HepG2 (cell line): Measurements from ENCODE around the gene PRDX3. TPM values are rescaled to one million over a fixed set of nuclear protein-coding genes. Genes with fewer than 3 reads are reported as not detected.

Experiments
- ATAC-seq: fragments of 200-7000 bp; cut with Tn5 transposase; 3 replicates; pipeline ENCODE4 v1.9.1; 2020; ENCODE audit warnings: mild to moderate bottlenecking, moderate library complexity
- Bru-seq: library from RNA; stranded (reverse); fragments of 400-500 nt; gene quantifications from one replicate; lab custom pipeline; 2021; lab: Mats Ljungman, UMichigan
- BruChase-seq, 2 experiments: library from RNA; stranded (reverse); fragments of 400-500 nt; gene quantifications; one replicate each; lab custom pipeline; 2021; lab: Mats Ljungman, UMichigan
- BruUV-seq: library from RNA; stranded (reverse); fragments of 400-500 nt; replicated peaks from 2 replicates; lab custom pipeline; 2021; lab: Mats Ljungman, UMichigan
- CTCF ChIA-PET: fragments of 300-600 bp; formaldehyde crosslinking; extraction: SDS; loops from one replicate; lab custom pipeline; 2021; ENCODE audit warnings: low total read pairs, inconsistent platforms, low intra/inter-chr PET ratio; lab: Yijun Ruan, JAX
- POLR2A ChIA-PET: fragments of 350-600 bp; sonication (Branson Sonifier 250); formaldehyde crosslinking; loops from one replicate; lab custom pipeline; 2020; ENCODE audit warnings: antibody characterized with exemption, inconsistent platforms; lab: Yijun Ruan, JAX
- DNase-seq: peaks from one replicate; pipeline ENCODE4 v3.0.0-alpha.2; 2015; ENCODE audit warnings: low spot score
- FAIRE-seq: peaks from 3 replicates; lab custom pipeline; 2011; peaks lifted over from hg19 to GRCh38; lab: Jason Lieb, UNC
- H2AFZ ChIP-seq: one replicate; pipeline ENCODE4 v1.6.1; 2011; ENCODE audit warnings: low read length, inconsistent platforms
- H3K27ac ChIP-seq: fragments of 300-600 bp; 3 replicates; pipeline ENCODE4 v1.8.0; 2011; ENCODE audit warnings: mixed run types, mild to moderate bottlenecking, mixed read lengths, low read length, inconsistent platforms; ENCODE audit not compliant: insufficient read depth; ENCODE audit errors: extremely low read length
- H3K27me3 ChIP-seq, 2 experiments: fragments of 200-600 bp in 1 of 2; 2 replicates in 1 of 2; 3 replicates in 1 of 2; pipeline versions ENCODE4 v1.6.0 to v1.8.0; 2011; ENCODE audit warnings: low read length in 2 of 2, mild to moderate bottlenecking in 2 of 2, moderate library complexity in 2 of 2, inconsistent platforms in 1 of 2; ENCODE audit not compliant: insufficient read depth in 2 of 2, control insufficient read depth in 1 of 2
- H3K36me3 ChIP-seq, 2 experiments: fragments of 200-600 bp in 1 of 2; replicated peaks in 1 of 2; 2 replicates in 1 of 2; 3 replicates in 1 of 2; pipeline versions ENCODE4 v1.5.1 to v1.8.0; 2011; ENCODE audit warnings: low read length in 2 of 2, inconsistent platforms in 1 of 2; ENCODE audit not compliant: insufficient read depth in 2 of 2, control insufficient read depth in 1 of 2
- H3K4me1 ChIP-seq: 2 replicates; pipeline ENCODE4 v1.5.1; 2012; ENCODE audit warnings: low read length, inconsistent platforms; ENCODE audit not compliant: insufficient read depth
- H3K4me2 ChIP-seq: 2 replicates; pipeline ENCODE4 v1.6.0; 2011; ENCODE audit warnings: low read depth, low read length, inconsistent platforms
- H3K4me3 ChIP-seq, 3 experiments: fragments of 200-600 bp in 1 of 3; sonication (generic), shearing (Covaris generic) in 1 of 3; replicated peaks in 1 of 3; 2 replicates each; pipeline ENCODE4 v1.5.1; 2011 to 2016; ENCODE audit warnings: low read length in 3 of 3, inconsistent platforms in 2 of 3, low read depth in 2 of 3, mild to moderate bottlenecking in 2 of 3, control low read depth in 1 of 3, mixed read lengths in 1 of 3; ENCODE audit not compliant: insufficient read depth in 1 of 3
- H3K79me2 ChIP-seq: one replicate; pipeline ENCODE4 v1.6.1; 2011; ENCODE audit warnings: low read length, inconsistent platforms; ENCODE audit not compliant: insufficient read depth
- H3K9ac ChIP-seq: 2 replicates; pipeline ENCODE4 v1.6.0; 2011; ENCODE audit warnings: mild to moderate bottlenecking, low read depth, low read length, inconsistent platforms; ENCODE audit not compliant: insufficient read depth
- H3K9me3 ChIP-seq: 2 replicates; pipeline ENCODE4 v1.5.1; 2012; ENCODE audit warnings: mild to moderate bottlenecking, low read length
- H4K20me1 ChIP-seq: 2 replicates; pipeline ENCODE4 v1.6.0; 2011; ENCODE audit warnings: inconsistent platforms, mild to moderate bottlenecking, low read length, moderate library complexity; ENCODE audit not compliant: insufficient read depth
- ELF4 ChIP-seq: sonication (generic); formaldehyde crosslinking; IDR thresholded peaks from 2 replicates; pipeline ENCODE4 v1.5.0; 2020; ENCODE audit warnings: missing genetic modification reagents, mild to moderate bottlenecking, moderate library complexity, borderline replicate concordance
- FOXC1 ChIP-seq: sonication (generic); formaldehyde crosslinking; IDR thresholded peaks from 2 replicates; pipeline ENCODE4 v1.8.0; 2022; ENCODE audit warnings: mild to moderate bottlenecking, missing genetic modification reagents, borderline replicate concordance
- KLF11 ChIP-seq: IDR thresholded peaks from 2 replicates; pipeline ENCODE4 v1.6.1; 2016; ENCODE audit warnings: missing compliant biosample characterization
- NFE2L1 ChIP-seq: sonication (generic); formaldehyde crosslinking; IDR thresholded peaks from 2 replicates; pipeline ENCODE4 v1.4.0; 2020; ENCODE audit warnings: missing genetic modification reagents, mild to moderate bottlenecking, borderline replicate concordance
- PHF8 ChIP-seq: sonication (generic); formaldehyde crosslinking; IDR thresholded peaks from 2 replicates; pipeline ENCODE4 v1.5.0; 2020; ENCODE audit warnings: missing genetic modification reagents
- SAFB2 ChIP-seq: sonication (generic); formaldehyde crosslinking; IDR thresholded peaks from 2 replicates; pipeline ENCODE4 v1.5.1; 2020; ENCODE audit warnings: missing genetic modification reagents, low read depth, mild to moderate bottlenecking, borderline replicate concordance
- ZFP41 ChIP-seq: sonication (generic); formaldehyde crosslinking; IDR thresholded peaks from 2 replicates; pipeline ENCODE4 v1.4.0; 2020; ENCODE audit warnings: mild to moderate bottlenecking, missing genetic modification reagents, borderline replicate concordance
- ZNF12 ChIP-seq: sonication (generic); formaldehyde crosslinking; IDR thresholded peaks from 2 replicates; pipeline ENCODE4 v1.5.0; 2020; ENCODE audit warnings: missing genetic modification reagents
- ZNF263 ChIP-seq: sonication (generic); formaldehyde crosslinking; IDR thresholded peaks from 2 replicates; pipeline ENCODE4 v1.4.0; 2020; ENCODE audit warnings: missing genetic modification reagents
- ZNF276 ChIP-seq: sonication (generic); formaldehyde crosslinking; IDR thresholded peaks from 2 replicates; pipeline ENCODE4 v1.4.0; 2020; ENCODE audit warnings: mild to moderate bottlenecking, low read depth, missing genetic modification reagents
- ZNF317 ChIP-seq: sonication (generic); formaldehyde crosslinking; IDR thresholded peaks from 2 replicates; pipeline ENCODE4 v1.5.0; 2020; ENCODE audit warnings: mild to moderate bottlenecking, missing genetic modification reagents
- ZNF331 ChIP-seq: sonication (generic); formaldehyde crosslinking; IDR thresholded peaks from 2 replicates; pipeline ENCODE4 v1.4.0; 2020; ENCODE audit warnings: missing genetic modification reagents
- ZNF510 ChIP-seq: sonication (generic); formaldehyde crosslinking; IDR thresholded peaks from 2 replicates; pipeline ENCODE4 v1.4.0; 2020; ENCODE audit warnings: low read depth, mild to moderate bottlenecking, missing genetic modification reagents
- ZNF776 ChIP-seq: sonication (generic); formaldehyde crosslinking; IDR thresholded peaks from 2 replicates; pipeline ENCODE4 v1.4.0; 2020; ENCODE audit warnings: mild to moderate bottlenecking, missing genetic modification reagents
- ZNF782 ChIP-seq: sonication (generic); formaldehyde crosslinking; IDR thresholded peaks from 2 replicates; pipeline ENCODE4 v1.4.0; 2020; ENCODE audit warnings: missing genetic modification reagents, mild to moderate bottlenecking, borderline replicate concordance
- WGBS: methylation state at CpG from one replicate; pipeline ENCODE4 v1.1.6; 2017; ENCODE audit warnings: low lambda C conversion rate; 5-methylcytosine and 5-hydroxymethylcytosine counted together
- in situ Hi-C: cut with HindIII; loops from 2 replicates; pipeline ENCODE4 v1.10.0; 2017; ENCODE audit warnings: low pct_unique_long_range_greater_than_20kb; ENCODE audit not compliant: extremely low pct_ligation_motif_present
- intact Hi-C: fragments of 100-400 bp; cut with micrococcal nuclease; formaldehyde crosslinking; loops from one replicate; pipeline ENCODE4 v1.10.0; 2022; ENCODE audit not compliant: unreplicated experiment
- long read RNA-seq, 2 experiments: library from RNA in 1 of 2; library from polyadenylated mRNA in 1 of 2; stranded (forward) in 1 of 2; unstranded in 1 of 2; transcript quantifications; one replicate each; pipeline ENCODE4 v2.0.0, GENCODE V29; 2019 to 2022
- polyA minus RNA-seq, 3 experiments: library from RNA; depleted of rRNA, polyadenylated mRNA; stranded (reverse); fragments of >200 nt; gene quantifications; 2 replicates each; pipeline ENCODE4 v1.2.3, GENCODE V29; 2011; ENCODE audit warnings: low replicate concordance in 1 of 3
- polyA plus RNA-seq, 8 experiments: library from polyadenylated mRNA; depleted of rRNA in 3 of 8; stranded (reverse) in 7 of 8; unstranded in 1 of 8; fragments of >200 nt; fragmentation: Illumina TruSeq in 4 of 8; extraction: Trizol in 4 of 8; gene quantifications; 2 replicates each; pipeline versions ENCODE4 v1.2.1 to v1.2.3, GENCODE V29; 2011 to 2016; ENCODE audit warnings: low read depth in 4 of 8, missing spikeins in 1 of 8, mixed read lengths in 1 of 8; ENCODE audit not compliant: insufficient read depth in 1 of 8
- total RNA-seq, 5 experiments: library from RNA; depleted of rRNA; stranded (reverse); fragments of >200 nt; fragmentation: Illumina TruSeq; extraction: Trizol; gene quantifications; 2 replicates each; pipeline ENCODE4 v1.2.3, GENCODE V29; 2016; ENCODE audit warnings: low read depth in 1 of 5

The PRDX3 gene
- total RNA-seq (2016; rRNA removed; fragmentation: Illumina TruSeq; extraction: Trizol) (407 and 643 TPM in 2 replicates), polyA plus RNA-seq (2011; rRNA removed) (422 and 565 TPM in 2 replicates), polyA minus RNA-seq (2011; rRNA and poly(A)+ RNA removed; ENCODE audit: low replicate concordance) (468 and 479 TPM in 2 replicates), Bru-seq, nascent RNA (percentile 93 among the genes with signal in this experiment), BruChase-seq, experiment 1, labeled RNA remaining after a 6-hour chase (percentile 96 among the genes with signal in this experiment), BruChase-seq, experiment 2, labeled RNA remaining after a 2-hour chase (percentile 93 among the genes with signal in this experiment)
- 38.1 and 38.2 TPM in 2 replicates for total RNA-seq (2016; cell fraction: cytosol; rRNA removed; fragmentation: Illumina TruSeq; extraction: Trizol; ENCODE audit: low read depth)
- 410 and 682 TPM in 2 replicates for total RNA-seq (2016; cell fraction: insoluble cytoplasmic fraction; rRNA removed; fragmentation: Illumina TruSeq; extraction: Trizol)
- total RNA-seq (2016; cell fraction: membrane; rRNA removed; fragmentation: Illumina TruSeq; extraction: Trizol), result 107 and 113 TPM in 2 replicates
- total RNA-seq (2016; cell fraction: nucleus; rRNA removed; fragmentation: Illumina TruSeq; extraction: Trizol), result 156 and 165 TPM in 2 replicates
- 232 and 280 TPM in 2 replicates for polyA plus RNA-seq (2011; cell fraction: cytosol; rRNA removed)
- polyA plus RNA-seq (2011; cell fraction: nucleus; rRNA removed), result 67.2 and 84.0 TPM in 2 replicates
- 200 and 294 TPM in 2 replicates for polyA plus RNA-seq (2012)
- polyA plus RNA-seq (2016; cell fraction: cytosol; fragmentation: Illumina TruSeq; extraction: Trizol; ENCODE audit: low read depth), result 38.1 and 38.3 TPM in 2 replicates
- 634 and 704 TPM in 2 replicates for polyA plus RNA-seq (2016; cell fraction: insoluble cytoplasmic fraction; fragmentation: Illumina TruSeq; extraction: Trizol; ENCODE audit: low read depth)
- polyA plus RNA-seq (2016; cell fraction: membrane; fragmentation: Illumina TruSeq; extraction: Trizol; ENCODE audit: low read depth), result 89.6 and 90.4 TPM in 2 replicates
- polyA plus RNA-seq (2016; cell fraction: nucleus; fragmentation: Illumina TruSeq; extraction: Trizol; ENCODE audit: insufficient read depth, low read depth), result 227 and 242 TPM in 2 replicates
- polyA minus RNA-seq (2011; cell fraction: cytosol; rRNA and poly(A)+ RNA removed), result 135 and 138 TPM in 2 replicates
- 69.5 and 85.7 TPM in 2 replicates for polyA minus RNA-seq (2011; cell fraction: nucleus; rRNA and poly(A)+ RNA removed)
- long read RNA-seq, experiment 1, transcript PRDX3-201 (7 exons, 1,591 nt), result major isoform, 796 of 866 reads
- long read RNA-seq, experiment 1, partial matches to known transcripts, result 35 of 866 reads
- long read RNA-seq, experiment 1, other reads (novel, unspliced or antisense), result 33 of 866 reads
- long read RNA-seq, experiment 2, transcript PRDX3-203 (2 exons, 2,277 nt), result minor isoform, 5 of 237 reads
- long read RNA-seq, experiment 2, transcript PRDX3-201 (7 exons, 1,591 nt), result major isoform, 136 of 237 reads
- long read RNA-seq, experiment 2, partial matches to known transcripts, result 27 of 237 reads
- long read RNA-seq, experiment 2, other reads (novel, unspliced or antisense), result 69 of 237 reads

- H2AFZ ChIP-seq, result peak within 1 kb of the TSS; percentile 7
- peaks cover 52% of the 10 kb centered on the region for H3K4me1 ChIP-seq
- 3% methylated on average over 15 of the region's 45 CpGs for WGBS
- intact Hi-C loops, result loop anchor here (5.0 to 10.0 kb wide), 2 partner anchors 56 to 94 kb away; partner anchors contain the start of gene EIF3A
- CTCF ChIA-PET, result no interaction called here
- peak; percentile 90 for ATAC-seq
- no peaks in the 10 kb centered on the region; a peak in 1 of 5 replicates for H3K27me3 ChIP-seq
- peaks cover 2 to 12% of the 10 kb centered on the region in 2 experiments for H3K36me3 ChIP-seq
- POLR2A ChIA-PET, result interaction anchor here (0.7 to 0.8 kb wide), 2 partner anchors 14 to 21 kb away, joined by 3 to 6 read pairs; no protein-coding TSS in a partner anchor
- FAIRE-seq, result no peak
- peak within 1 kb of the TSS; percentile 86 for H3K4me2 ChIP-seq
- peak within 1 kb of the TSS; percentile 93 for H3K27ac ChIP-seq
- H3K9ac ChIP-seq, result peak within 1 kb of the TSS; percentile 91
- no peaks in the 10 kb centered on the region; the same call in 1 of the 2 replicates for H4K20me1 ChIP-seq
- TSS peak; percentile 84 for BruUV-seq
- H3K4me3 ChIP-seq, result peak within 1 kb of the TSS; percentile 75 to 94 (median 81)
- in situ Hi-C loops, result loop anchor here (25.0 kb wide), 1 partner anchor 359 kb away; the partner anchor contains the start of gene RGS10
- no peaks in the 10 kb centered on the region for H3K9me3 ChIP-seq
- peaks cover 46% of the 10 kb centered on the region for H3K79me2 ChIP-seq
- peak; percentile 85 for DNase-seq
- TF ChIP-seq ZFP41, result 0 out of 2 replicates have a peak, but pooled peaks have one; percentile 42
- TF ChIP-seq ZNF776 (CRISPR knock-in tag), result peak; percentile 63; the same call in 1 of the 2 replicates
- peak; percentile 63; the same call in 1 of the 2 replicates for TF ChIP-seq ZNF263
- TF ChIP-seq ZNF510, result no peak
- peak; percentile 91 for TF ChIP-seq KLF11
- TF ChIP-seq ZNF331 (CRISPR knock-in tag), result 0 out of 2 replicates have a peak, but pooled peaks have one; percentile 16
- TF ChIP-seq ZNF12 (CRISPR knock-in tag), result no peak
- peak; percentile 58; the same call in 1 of the 2 replicates for TF ChIP-seq ZNF317 (CRISPR knock-in tag)
- peak; percentile 62; the same call in 1 of the 2 replicates for TF ChIP-seq ZNF276 (CRISPR knock-in tag)
- 0 out of 2 replicates have a peak, but pooled peaks have one; percentile 57 for TF ChIP-seq ZNF782 (CRISPR knock-in tag)
- peak; percentile 96 for TF ChIP-seq PHF8
- no peak; the same call in 1 of the 2 replicates for TF ChIP-seq ELF4 (CRISPR knock-in tag)
- TF ChIP-seq NFE2L1 (CRISPR knock-in tag), result no peak
- peak; percentile 83; the same call in 1 of the 2 replicates for TF ChIP-seq SAFB2 (CRISPR knock-in tag)
- peak; percentile 69; the same call in 1 of the 2 replicates for TF ChIP-seq FOXC1 (CRISPR knock-in tag)
Observed at GRCh38 chr10:119178372-119179119, at the start of gene PRDX3. PRDX3 (minus strand) TSS chr10:119178812; CDS start chr10:119178790, 22 bp downstream.
